Common myeloid progenitor, CD34-positive (primary cell): ENCODE measurements around the gene MOXD1.

ENCODE experiments used
- CTCF ChIA-PET: fragments of 350-600 bp; sonication (Branson Sonifier 250); formaldehyde crosslinking; loops from one replicate; lab custom pipeline; 2021; ENCODE audit warnings: antibody characterized with exemption; lab: Charles Lee
- POLR2A ChIA-PET: fragments of 350-600 bp; sonication (Branson Sonifier 250); formaldehyde crosslinking; loops from one replicate; lab custom pipeline; 2021; ENCODE audit warnings: antibody characterized with exemption; lab: Charles Lee
- DNase-seq, 3 donors: peaks; one replicate each; pipeline versions ENCODE4 v3.0.0 to v3.0.0-alpha.2; 2013
- H3K27ac ChIP-seq, 2 experiments: 1 replicate in 1 of 2; 2 replicates in 1 of 2; pipeline ENCODE4 v1.7.0; 2013; ENCODE audit warnings: inconsistent platforms in 2 of 2, low read length in 2 of 2, mild to moderate bottlenecking in 2 of 2, low read depth in 1 of 2, moderate library complexity in 1 of 2; ENCODE audit not compliant: severe bottlenecking in 2 of 2, insufficient read depth in 1 of 2, poor library complexity in 1 of 2
- H3K27me3 ChIP-seq, 5 experiments: replicated peaks in 2 of 5; 1 replicate in 3 of 5; 2 replicates in 2 of 5; pipeline versions ENCODE4 v1.6.1 to v1.7.0; 2013; ENCODE audit warnings: low read length in 4 of 5, mild to moderate bottlenecking in 2 of 5, moderate library complexity in 2 of 5, inconsistent platforms in 1 of 5; ENCODE audit not compliant: insufficient read depth in 5 of 5, control insufficient read depth in 4 of 5
- H3K36me3 ChIP-seq, 4 experiments: 1 replicate in 2 of 4; 2 replicates in 2 of 4; pipeline versions ENCODE4 v1.6.1 to v1.7.0; 2013; ENCODE audit warnings: low read length in 3 of 4, control low read depth in 1 of 4, mild to moderate bottlenecking in 1 of 4; ENCODE audit not compliant: control insufficient read depth in 4 of 4, insufficient read depth in 4 of 4
- H3K4me1 ChIP-seq, 4 experiments: 1 replicate in 3 of 4; 2 replicates in 1 of 4; pipeline versions ENCODE4 v1.6.1 to v1.7.1; 2013; ENCODE audit warnings: low read length in 3 of 4, mild to moderate bottlenecking in 3 of 4, control low read depth in 1 of 4, inconsistent platforms in 1 of 4, moderate library complexity in 1 of 4; ENCODE audit not compliant: control insufficient read depth in 4 of 4, insufficient read depth in 4 of 4; ENCODE audit errors: control extremely low read depth in 1 of 4
- H3K4me3 ChIP-seq, 7 experiments: 1 replicate in 4 of 7; 2 replicates in 3 of 7; pipeline versions ENCODE4 v1.5.1 to v1.7.0; 2013; ENCODE audit warnings: mild to moderate bottlenecking in 7 of 7, low read length in 6 of 7, moderate library complexity in 6 of 7, inconsistent platforms in 2 of 7, low read depth in 2 of 7, control low read depth in 1 of 7; ENCODE audit not compliant: insufficient read depth in 4 of 7, control insufficient read depth in 1 of 7; ENCODE audit errors: extremely low read depth in 1 of 7
- H3K9me3 ChIP-seq, 5 experiments: 1 replicate in 4 of 5; 2 replicates in 1 of 5; pipeline versions ENCODE4 v1.6.1 to v1.7.1; 2013; ENCODE audit warnings: low read length in 4 of 5, mild to moderate bottlenecking in 2 of 5, inconsistent platforms in 1 of 5, low read depth in 1 of 5, moderate library complexity in 1 of 5; ENCODE audit not compliant: control insufficient read depth in 4 of 5, insufficient read depth in 2 of 5; ENCODE audit errors: control extremely low read depth in 1 of 5
- WGBS: methylation state at CpG from one replicate; pipeline ENCODE4 v1.1.5; 2013; ENCODE audit not compliant: insufficient coverage; 5-methylcytosine and 5-hydroxymethylcytosine counted together

Gene MOXD1

GRCh38 chr6:132390017-132390416 lies 11.3 kb downstream of the MOXD1 start:
- H3K27me3 ChIP-seq: no peaks in the 10 kb centered on the region
- no peaks in the 10 kb centered on the region for H3K36me3 ChIP-seq
- H3K9me3 ChIP-seq: peaks cover 2 to 17% (median 4%) of the 10 kb centered on the region in 5 experiments
- no peak overlapping the region for H3K4me3 ChIP-seq
- ChIA-PET CTCF (no interaction called here), POLR2A (no interaction called here)
- H3K4me1 ChIP-seq: no peaks in the 10 kb centered on the region
- 100% methylated on average over 2 of the region's 4 CpGs for WGBS
- no peak overlapping the region for H3K27ac ChIP-seq
- no peak for DNase-seq

GRCh38 chr6:132388291-132388690 lies 13.0 kb downstream of the MOXD1 start:
- H3K4me1 ChIP-seq: no peaks in the 10 kb centered on the region
- no peak overlapping the region for H3K27ac ChIP-seq
- H3K36me3 ChIP-seq: no peaks in the 10 kb centered on the region
- DNase-seq: no peak
- H3K27me3 ChIP-seq: no peaks in the 10 kb centered on the region
- POLR2A ChIA-PET: no interaction called here
- CTCF ChIA-PET: no interaction called here
- no CpG with 5 or more reads among the region's 3 CpGs for WGBS
- H3K9me3 ChIP-seq: peaks cover 0 to 2% (median 0%) of the 10 kb centered on the region in 5 experiments
- no peak overlapping the region for H3K4me3 ChIP-seq

DNA sequence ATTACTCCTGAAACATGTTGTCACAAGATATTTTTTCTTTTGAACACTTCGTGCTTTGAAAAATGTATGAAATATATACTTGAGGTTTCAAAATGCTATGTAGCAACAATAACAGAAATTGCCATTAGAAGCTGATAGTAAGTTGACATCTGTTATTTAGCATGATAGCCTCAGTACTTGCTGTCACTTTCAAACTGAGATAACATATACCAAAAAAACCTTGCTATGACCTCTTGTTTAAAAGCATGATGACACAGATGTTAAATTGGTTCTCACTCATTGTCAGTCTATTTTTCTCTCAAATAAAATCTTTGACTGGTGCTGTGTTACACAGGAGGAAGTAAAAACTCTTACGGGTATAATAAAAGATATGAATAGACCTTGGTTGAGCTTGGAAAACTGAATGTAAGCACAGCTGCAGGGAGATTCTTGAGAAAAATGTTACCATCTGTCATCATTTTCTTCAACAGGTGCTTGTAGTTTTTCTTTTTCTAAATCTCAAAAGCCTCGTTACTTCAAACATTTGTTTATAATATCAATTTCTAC lies 18.6 kb downstream of the MOXD1 start:
- no CpG with 5 or more reads among the region's 3 CpGs for WGBS
- H3K36me3 ChIP-seq: no peaks in the 10 kb centered on the region
- CTCF ChIA-PET: interaction anchor here (1.1 kb wide), 1 partner anchor 11 kb away, joined by 3 read pairs; no protein-coding TSS in a partner anchor
- no peak for DNase-seq
- POLR2A ChIA-PET: no interaction called here
- H3K9me3 ChIP-seq: peaks cover 0 to 6% (median 0%) of the 10 kb centered on the region in 5 experiments
- no peaks in the 10 kb centered on the region for H3K4me1 ChIP-seq
- H3K27me3 ChIP-seq: peaks cover 0 to 2% (median 0%) of the 10 kb centered on the region in 5 experiments
- H3K4me3 ChIP-seq: no peak overlapping the region
- no peak overlapping the region for H3K27ac ChIP-seq

- no peak overlapping the region for H3K4me3 ChIP-seq
- ChIA-PET POLR2A (interaction anchor here (0.6 kb wide), 1 partner anchor 186 kb away, joined by 3 read pairs; no protein-coding TSS in a partner anchor), CTCF (no interaction called here)
- WGBS: 100% methylated on average over 1 of the region's 1 CpG
- H3K36me3 ChIP-seq: no peaks in the 10 kb centered on the region
- H3K27me3 ChIP-seq: peaks cover 0 to 2% (median 0%) of the 10 kb centered on the region in 5 experiments
- no peak overlapping the region for H3K27ac ChIP-seq
- DNase-seq: no peak
- peaks cover 0 to 6% (median 0%) of the 10 kb centered on the region in 5 experiments for H3K9me3 ChIP-seq
- H3K4me1 ChIP-seq: no peaks in the 10 kb centered on the region
Measured at GRCh38 chr6:132381381-132381780, 19.9 kb downstream of the MOXD1 start.

DNA sequence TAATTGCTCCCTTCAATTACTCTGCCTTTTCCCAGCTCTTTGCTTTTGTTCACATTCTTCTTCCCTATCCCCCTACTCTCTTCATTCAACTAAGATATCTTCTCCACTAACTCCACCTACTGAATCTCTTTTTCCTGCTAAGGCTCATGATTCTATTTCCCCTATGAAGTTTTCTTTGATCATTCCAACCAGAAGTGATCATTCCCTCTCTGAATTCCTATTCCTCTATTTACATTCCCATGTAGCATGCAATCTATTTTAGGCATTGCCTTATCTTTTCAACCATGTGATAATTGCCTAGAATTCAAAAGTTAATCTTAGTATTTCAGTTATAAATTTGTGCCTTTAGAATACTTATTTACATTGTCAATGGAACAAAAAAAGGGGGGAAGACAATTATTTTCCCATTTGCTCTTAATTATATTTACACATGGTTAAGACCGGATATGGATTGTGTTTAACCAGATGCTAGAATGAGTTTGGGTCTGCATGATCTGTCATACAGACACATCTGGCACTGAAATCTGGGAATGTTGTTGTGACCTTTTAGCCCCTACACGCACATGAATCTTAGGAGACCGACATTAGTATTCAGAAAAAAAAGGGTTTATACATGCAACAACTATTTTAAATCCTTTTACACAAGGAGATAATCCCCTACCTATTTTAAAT lies 20.8 kb downstream of the MOXD1 start:
- no peaks in the 10 kb centered on the region for H3K36me3 ChIP-seq
- H3K4me1 ChIP-seq: no peaks in the 10 kb centered on the region
- POLR2A ChIA-PET: no interaction called here
- no peak overlapping the region for H3K4me3 ChIP-seq
- H3K27ac ChIP-seq: no peak overlapping the region
- CTCF ChIA-PET: interaction anchor here (0.7 kb wide), 1 partner anchor 10 kb away, joined by 3 read pairs; no protein-coding TSS in a partner anchor
- peaks cover 0 to 6% (median 0%) of the 10 kb centered on the region in 5 experiments for H3K9me3 ChIP-seq
- H3K27me3 ChIP-seq: peaks cover 0 to 2% (median 0%) of the 10 kb centered on the region in 5 experiments
- DNase-seq: no peak
- 100% methylated on average over 1 of the region's 3 CpGs for WGBS

- POLR2A ChIA-PET: no interaction called here
Measured at GRCh38 chr6:132369526-132369925, 31.7 kb downstream of the MOXD1 start.

GRCh38 chr6:132368916-132369481 lies 32.3 kb downstream of the MOXD1 start:
- DNase-seq: no peak
- Histone ChIP-seq H3K27ac (no peak overlapping the region), H3K4me3 (no peak overlapping the region), H3K27me3 (no peaks in the 10 kb centered on the region), H3K36me3 (no peaks in the 10 kb centered on the region), H3K9me3 (no peaks in the 10 kb centered on the region), H3K4me1 (no peaks in the 10 kb centered on the region)
- no CpG with 5 or more reads among the region's 7 CpGs for WGBS
- POLR2A ChIA-PET: no interaction called here
- CTCF ChIA-PET: no interaction called here

More at GRCh38 chr6:132369526-132369925, 31.7 kb downstream of the MOXD1 start:
- CTCF ChIA-PET: no interaction called here
- Histone ChIP-seq H3K27me3 (no peaks in the 10 kb centered on the region), H3K4me1 (no peaks in the 10 kb centered on the region), H3K27ac (no peak overlapping the region), H3K36me3 (no peaks in the 10 kb centered on the region), H3K4me3 (no peak overlapping the region), H3K9me3 (no peaks in the 10 kb centered on the region)
- 89% methylated on average over 3 of the region's 4 CpGs for WGBS
- no peak for DNase-seq
